Measurements from ENCODE around the gene NXN. TPM values are rescaled to one million over a fixed set of nuclear protein-coding genes. Genes with fewer than 3 reads are reported as not detected.
A peak's percentile ranks its signal among the peaks of the same experiment; 100 is the strongest.
"Not testable (repeated sequence)": the region's sequence is repeated elsewhere in the genome, so short reads cannot be mapped to it uniquely, and the experiment has no call there.

The NXN gene
- total RNA-seq, 4 donors from 2014 or later, result 6.8 to 16.6 (median 11.1) TPM

GRCh38 chr17:924711-925475, 54.7 kb downstream of the NXN start:
- DNase-seq (ENCODE audit: low spot score) (no peak), ATAC-seq (ENCODE audit: low FRiP score) (no peak)
- TF ChIP-seq, protein P1, sequence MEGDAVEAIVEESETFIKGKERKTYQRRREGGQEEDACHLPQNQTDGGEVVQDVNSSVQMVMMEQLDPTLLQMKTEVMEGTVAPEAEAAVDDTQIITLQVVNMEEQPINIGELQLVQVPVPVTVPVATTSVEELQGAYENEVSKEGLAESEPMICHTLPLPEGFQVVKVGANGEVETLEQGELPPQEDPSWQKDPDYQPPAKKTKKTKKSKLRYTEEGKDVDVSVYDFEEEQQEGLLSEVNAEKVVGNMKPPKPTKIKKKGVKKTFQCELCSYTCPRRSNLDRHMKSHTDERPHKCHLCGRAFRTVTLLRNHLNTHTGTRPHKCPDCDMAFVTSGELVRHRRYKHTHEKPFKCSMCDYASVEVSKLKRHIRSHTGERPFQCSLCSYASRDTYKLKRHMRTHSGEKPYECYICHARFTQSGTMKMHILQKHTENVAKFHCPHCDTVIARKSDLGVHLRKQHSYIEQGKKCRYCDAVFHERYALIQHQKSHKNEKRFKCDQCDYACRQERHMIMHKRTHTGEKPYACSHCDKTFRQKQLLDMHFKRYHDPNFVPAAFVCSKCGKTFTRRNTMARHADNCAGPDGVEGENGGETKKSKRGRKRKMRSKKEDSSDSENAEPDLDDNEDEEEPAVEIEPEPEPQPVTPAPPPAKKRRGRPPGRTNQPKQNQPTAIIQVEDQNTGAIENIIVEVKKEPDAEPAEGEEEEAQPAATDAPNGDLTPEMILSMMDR (IDR thresholded peaks at IDR 0.05), result no peak

- not testable (repeated sequence) for DNase-seq (ENCODE audit: low spot score); ATAC-seq (ENCODE audit: low FRiP score)
Observed at GRCh38 chr17:924306-924705, 55.3 kb downstream of the NXN start.

DNA sequence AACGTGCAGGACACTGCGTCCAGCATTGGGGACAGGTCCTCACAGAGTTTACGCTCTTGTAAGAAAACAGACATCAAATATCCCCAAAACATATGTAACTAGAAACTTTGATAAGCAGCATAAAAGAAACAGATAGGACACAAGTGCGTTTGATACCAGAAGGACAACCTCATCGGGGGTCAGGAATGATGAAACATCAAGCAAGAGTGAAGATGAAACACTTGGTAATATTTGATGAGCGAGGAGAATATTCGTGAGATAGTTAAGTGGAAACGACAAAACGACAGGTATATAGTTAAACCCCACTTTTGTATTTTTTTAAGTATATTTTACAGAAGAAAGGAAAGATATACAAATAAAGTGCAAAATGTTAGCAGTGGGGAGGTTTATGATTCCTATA, 55.9 kb downstream of the NXN start:
- TF ChIP-seq, protein P1 (IDR thresholded peaks at IDR 0.05), result no peak
- ATAC-seq (ENCODE audit: low FRiP score), result no peak
- DNase-seq (ENCODE audit: low spot score), result no peak

- DNase-seq (ENCODE audit: low spot score), result no peak
- ATAC-seq (ENCODE audit: low FRiP score), result peak; percentile 82
- TF ChIP-seq, protein P1 (IDR thresholded peaks at IDR 0.05), result no peak
Observed at GRCh38 chr17:921161-921560, 58.4 kb downstream of the NXN start.

DNA sequence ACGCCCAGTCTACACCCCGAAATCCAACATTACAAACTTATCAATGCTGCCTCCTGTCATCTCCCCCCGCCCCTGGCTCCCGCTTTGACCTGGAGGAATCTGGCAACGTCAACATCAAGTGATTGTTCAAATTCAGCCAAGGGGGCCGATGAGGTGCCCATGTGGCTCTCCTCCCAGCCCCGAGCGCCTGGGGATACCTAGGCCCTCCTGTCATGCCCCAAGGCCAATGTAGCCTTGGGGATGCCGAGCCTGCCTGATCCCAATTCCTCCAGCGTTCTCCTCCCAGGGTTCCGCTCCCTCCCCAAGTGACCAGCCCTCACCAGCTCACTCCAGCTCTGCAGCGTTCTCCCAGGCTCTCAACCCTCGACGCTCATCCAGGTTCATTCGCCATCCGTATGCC, 59.4 kb downstream of the NXN start:
- TF ChIP-seq, protein P1 (IDR thresholded peaks at IDR 0.05), result no peak
- DNase-seq (ENCODE audit: low spot score) (no peak), ATAC-seq (ENCODE audit: low FRiP score) (no peak)

DNA sequence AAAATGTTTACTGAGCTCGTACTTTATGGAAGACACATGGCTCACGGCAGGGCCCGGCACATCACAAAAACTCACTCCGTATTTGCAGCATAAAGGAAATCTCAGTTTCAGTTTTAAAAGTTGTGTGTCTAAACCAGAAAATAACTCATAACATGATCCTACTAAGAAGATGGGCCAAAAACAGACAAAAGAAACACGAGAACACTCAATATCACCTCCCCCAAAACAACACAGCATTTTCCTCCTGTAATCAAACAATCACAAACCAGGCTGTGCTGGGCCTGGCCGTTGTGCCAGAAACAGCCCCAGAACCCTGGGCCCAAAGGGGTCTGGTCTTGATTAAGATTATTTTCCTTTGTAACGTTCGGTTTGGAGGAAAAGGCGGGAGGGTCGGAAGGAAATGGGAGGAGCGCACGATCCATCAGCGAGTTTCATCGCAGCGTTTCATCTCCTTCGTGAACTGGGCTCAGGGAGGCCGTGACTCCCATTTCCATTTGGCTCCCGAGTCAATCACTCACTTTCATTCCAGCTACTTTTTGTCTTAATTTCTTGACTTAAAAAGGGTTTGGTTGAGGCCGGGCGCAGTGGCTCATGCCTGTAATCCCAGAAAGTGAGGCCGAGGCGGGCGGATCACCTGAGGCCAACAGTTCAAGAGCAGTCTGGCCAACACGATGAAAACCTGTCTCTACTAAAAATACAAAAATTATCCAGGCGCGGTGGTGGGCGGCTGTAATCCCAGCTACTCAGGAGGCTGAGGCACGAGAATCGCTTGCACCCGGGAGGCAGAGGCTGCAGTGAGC, 61.4 kb downstream of the NXN start:
- DNase-seq (ENCODE audit: low spot score) (no peak), ATAC-seq (ENCODE audit: low FRiP score) (no peak)
- TF ChIP-seq, protein P1 (IDR thresholded peaks at IDR 0.05), result no peak

DNA sequence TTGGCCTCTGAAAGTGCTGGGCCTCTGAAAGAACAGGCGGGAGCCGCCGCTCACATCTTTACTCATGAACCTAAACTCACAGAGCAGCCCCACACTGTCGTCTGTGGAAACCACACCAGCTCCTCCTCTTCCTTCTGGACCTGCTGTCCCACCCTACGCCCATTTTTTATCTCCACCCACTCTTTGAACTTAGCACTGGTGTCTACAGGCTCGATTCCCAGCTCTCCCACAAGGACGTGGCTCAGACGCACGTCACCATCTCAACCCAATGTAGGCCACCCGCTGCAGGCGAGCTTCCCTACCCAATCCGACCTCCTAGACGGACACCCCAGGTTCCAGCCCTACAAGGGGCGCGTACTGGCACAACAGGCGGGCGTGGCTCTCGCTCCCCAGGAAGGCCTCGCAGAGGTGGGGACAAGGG, 62.2 kb downstream of the NXN start:
- ATAC-seq (ENCODE audit: low FRiP score) (no peak), DNase-seq (ENCODE audit: low spot score) (no peak)
- TF ChIP-seq, protein P1 (IDR thresholded peaks at IDR 0.05), result no peak

Data from omental fat pad (tissue), 4 donors.